HG03575 (cell line): ENCODE results near the gene LRRC23.
A peak's percentile ranks its signal among the peaks of the same experiment; 100 is the strongest.
"Not testable (repeated sequence)": the region's sequence is repeated elsewhere in the genome, so short reads cannot be mapped to it uniquely, and the experiment has no call there.

Experiments
- ATAC-seq: cut with Tn5 transposase; IDR thresholded peaks from one replicate; pipeline ENCODE4 v1.9.1; 2021; ENCODE audit not compliant: unreplicated experiment, insufficient number of reproducible peaks, low FRiP score; ENCODE audit errors: extremely low read depth

Gene LRRC23

DNA sequence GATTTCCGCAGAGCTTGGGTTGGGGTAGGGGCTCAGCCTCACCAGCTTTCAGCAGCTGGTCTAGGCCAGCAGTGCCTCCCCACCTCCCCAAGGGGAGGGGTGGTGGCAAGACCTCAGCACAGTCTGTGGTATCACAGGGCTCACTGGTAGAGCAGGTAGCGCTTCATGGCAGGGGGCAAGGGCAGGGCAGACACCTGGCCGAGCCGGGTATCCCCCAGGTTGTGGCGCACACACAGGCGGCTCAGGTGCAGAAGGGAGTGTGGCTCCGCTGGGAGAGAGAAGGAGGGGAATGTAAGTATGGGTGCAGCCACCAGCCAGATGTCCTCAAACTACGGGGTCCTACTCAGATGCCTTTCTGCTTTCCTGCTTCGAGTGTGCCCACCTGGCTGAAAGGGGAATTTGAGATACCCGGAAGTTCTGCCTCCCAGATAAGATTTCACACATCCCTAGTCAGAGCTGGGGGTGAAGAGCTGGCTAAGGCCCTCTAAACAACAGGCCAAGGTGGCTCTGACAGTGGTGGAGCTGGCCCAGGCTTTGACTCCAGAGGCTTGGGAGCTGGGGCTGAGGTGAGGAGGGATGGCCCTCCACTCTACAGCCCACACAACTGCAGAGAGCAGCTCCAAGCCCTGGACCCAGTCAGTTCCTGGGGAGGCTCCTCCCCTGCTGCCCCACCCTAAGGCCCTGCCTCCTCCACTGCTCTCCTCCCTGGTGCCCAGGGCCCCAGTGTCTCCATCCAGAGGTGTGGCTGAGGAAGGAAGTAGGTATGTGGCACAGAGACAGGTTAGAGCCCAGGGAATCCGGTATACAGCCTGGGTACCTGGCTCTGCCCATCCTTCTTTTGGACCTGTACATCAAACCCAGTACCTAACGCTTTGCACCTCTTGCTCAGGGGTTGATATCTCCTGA, 33.3 kb upstream of the LRRC23 start:
- ATAC-seq = no peak

DNA sequence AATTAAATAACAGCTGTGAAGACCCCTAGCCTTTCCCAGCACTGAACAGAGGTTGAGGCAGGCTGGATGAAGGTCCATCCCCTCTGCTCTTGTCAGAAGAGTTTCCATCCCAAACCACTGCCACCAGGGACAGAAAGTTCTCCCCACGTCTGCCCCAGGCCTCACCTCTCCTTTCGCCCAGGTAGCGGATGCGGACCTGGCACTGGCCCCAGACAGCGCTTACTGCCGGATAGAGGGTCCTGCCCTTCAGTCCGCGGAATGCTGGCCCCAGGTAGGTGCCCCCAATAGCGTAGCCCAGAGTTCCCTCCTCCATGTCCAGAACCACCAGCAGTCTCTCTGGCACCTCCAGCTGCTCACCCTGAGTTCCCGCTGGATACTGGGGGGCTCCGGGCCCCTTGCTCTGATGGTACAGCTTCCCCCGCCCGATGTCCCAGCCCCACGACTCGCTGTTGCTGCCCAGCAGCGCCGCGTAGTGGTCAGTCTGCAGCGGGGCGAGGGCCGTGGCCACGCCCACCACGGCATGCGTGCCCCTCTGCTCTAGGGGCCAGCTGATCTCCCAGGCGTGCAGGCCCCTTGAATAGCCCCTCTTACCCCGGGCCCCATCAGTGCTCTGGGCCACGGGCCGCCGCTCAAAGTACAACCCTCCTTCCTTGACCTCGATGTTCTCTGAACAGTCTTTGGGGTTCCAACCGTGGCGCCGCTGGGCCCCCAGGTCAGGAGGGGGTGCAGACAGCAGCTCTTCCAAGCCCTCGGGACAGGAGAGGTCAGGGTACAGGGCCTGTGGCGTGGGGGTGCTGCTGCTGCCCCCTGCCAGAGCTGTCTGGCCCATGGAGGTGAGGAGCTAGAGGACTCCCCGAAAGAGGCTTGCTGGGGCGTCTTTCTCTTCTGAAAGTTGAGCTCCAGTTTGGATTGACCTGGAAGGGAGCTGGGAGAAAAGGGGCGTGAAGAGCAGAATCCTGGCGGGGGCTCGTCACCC, 32.3 kb upstream of the LRRC23 start:
- no peak for ATAC-seq

DNA sequence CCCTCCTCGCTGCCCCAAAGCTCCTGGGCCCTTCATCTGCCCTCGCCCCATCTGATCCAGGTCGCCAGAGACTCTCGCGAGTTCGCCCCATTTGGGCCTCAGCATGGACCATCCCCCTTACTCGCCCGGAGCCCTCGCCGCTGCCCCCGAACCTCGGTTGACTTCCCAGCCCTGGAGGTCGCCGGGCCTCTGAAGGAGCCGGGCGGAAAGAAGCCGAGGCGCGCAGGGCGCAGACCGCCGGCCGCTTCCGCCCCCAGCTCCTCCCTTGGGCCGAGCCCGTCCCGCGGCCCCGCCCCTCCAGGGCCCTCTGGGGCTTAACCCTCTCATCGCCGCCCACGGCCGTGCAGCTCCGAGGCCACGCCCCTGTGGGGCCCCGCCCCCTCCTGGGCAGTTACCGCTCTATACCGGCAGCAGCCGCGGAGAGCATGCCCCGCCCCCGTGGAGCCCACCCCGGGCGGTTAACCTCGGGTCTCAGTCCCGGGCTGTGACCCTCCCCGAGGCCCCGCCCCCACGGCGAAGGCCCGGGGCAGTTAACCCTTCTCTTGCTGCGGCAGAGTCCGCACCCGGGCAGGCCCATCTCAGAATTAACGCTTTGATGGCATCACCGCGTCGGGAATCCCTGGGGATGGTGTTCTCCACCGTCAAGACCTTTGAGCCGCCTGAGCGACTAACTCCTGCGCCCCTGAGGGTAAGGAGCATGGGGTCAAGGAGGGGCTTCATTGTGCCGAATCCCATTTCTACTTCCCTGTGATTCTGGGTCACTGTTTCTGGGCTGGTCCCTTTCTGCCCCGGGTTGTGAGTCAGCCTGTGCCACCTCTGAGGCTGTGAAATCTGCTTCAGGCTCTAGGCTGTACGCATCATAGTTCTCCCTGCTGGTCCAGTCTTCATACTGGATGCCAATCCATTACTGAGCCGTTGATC, 31.3 kb upstream of the LRRC23 start, which contains the start of gene SPSB2:
SPSB2 (minus strand) TSS at position 210 of the 921 bp plus-strand sequence. CDS start 402 bp downstream, outside the sequence.
- ATAC-seq = no peak

DNA sequence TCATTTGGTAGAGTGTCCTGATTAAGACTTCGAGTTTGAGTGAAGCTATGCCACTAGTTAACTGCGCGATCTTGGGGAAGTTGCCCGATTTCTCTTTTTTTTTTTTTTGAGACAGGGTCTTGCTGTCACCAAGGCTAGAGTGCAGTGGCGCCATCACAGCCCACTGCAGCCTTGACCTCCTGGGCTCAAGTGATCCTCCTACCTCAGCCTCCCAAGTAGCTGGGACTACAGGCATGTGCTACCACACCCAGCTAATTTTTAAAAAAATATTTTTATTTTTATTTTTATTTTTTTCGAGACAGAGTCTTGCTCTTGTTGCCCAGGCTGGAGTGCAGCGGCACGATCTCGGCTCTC, 30.6 kb upstream of the LRRC23 start:
- ATAC-seq = not testable (repeated sequence)

DNA sequence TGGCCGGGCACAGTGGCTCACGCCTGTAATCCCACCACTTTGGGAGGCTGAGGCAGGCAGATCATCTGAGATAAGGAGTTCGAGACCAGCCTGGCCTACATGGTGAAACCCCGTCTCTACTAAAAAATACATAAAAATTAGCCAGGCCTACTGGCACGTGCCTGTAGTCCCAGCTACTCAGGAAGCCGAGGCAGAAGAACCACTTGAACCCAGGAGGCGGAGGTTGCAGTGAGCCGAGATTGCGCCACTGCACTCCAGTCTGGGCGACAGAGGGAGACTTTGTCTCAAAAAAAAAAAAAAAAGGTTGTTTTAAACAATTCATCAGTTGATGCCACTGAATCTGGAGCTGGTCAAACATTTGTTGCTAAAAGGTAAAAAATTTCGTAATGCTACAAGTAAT, 24.8 kb upstream of the LRRC23 start:
- ATAC-seq = not testable (repeated sequence)

DNA sequence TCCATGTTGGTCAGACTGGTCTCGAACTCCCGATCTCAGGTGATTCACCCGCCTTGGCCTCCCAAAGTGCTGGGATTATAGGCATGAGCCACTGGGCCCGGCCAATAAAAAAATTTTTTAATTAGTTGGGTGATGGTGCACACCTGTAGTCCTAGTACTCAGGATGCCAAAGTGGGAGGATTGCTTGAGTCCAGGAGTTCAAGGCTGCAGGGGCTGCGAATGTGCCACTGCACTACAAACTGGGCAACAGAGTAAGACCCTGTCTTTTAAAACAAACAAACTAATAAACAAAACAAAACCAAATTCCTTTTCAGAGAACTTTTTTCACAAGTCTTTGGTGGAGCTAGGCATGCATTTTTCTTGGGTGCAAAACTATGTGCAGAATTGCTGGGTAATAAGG, 21.4 kb upstream of the LRRC23 start:
- ATAC-seq = no peak

DNA sequence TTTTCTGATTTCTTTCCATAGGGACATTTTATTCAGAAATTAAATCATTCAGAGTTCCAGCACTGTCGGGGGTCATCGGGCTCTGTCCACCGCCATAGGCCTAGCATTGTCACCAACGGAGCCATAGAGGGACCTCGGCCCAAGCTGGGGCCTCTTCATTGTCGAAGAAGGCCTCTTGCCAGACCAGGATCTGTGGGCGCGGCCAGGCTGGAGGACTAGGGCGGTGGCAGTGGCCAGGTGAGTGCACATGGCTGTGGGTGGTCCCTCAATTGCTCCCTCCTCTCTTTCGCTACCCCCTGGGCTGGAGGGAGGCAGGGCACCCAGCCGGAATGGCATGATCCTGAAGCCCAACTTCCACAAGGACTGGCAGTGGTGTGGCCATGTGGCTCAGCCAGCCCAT, 20.9 kb upstream of the LRRC23 start:
- no peak for ATAC-seq

DNA sequence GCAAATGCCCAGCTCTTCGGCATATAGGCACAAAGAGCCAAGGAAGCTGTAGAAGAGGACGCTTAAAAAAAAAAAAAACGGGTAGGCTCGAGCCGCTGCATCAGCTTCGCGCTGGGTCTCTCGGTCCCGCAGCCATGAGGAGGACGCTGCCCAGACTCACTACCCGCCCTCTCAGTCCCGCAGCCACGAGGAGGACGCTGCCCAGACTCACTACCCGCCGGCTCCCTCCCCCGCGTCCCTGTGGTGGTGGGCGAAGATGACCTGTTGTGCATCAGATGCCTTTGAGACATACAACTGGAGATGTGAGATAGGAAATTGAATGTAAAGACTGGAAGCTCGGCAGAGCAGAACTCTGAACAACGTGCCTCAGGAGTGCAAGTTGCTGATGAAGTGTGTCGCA, 20.1 kb upstream of the LRRC23 start:
- no peak for ATAC-seq

DNA sequence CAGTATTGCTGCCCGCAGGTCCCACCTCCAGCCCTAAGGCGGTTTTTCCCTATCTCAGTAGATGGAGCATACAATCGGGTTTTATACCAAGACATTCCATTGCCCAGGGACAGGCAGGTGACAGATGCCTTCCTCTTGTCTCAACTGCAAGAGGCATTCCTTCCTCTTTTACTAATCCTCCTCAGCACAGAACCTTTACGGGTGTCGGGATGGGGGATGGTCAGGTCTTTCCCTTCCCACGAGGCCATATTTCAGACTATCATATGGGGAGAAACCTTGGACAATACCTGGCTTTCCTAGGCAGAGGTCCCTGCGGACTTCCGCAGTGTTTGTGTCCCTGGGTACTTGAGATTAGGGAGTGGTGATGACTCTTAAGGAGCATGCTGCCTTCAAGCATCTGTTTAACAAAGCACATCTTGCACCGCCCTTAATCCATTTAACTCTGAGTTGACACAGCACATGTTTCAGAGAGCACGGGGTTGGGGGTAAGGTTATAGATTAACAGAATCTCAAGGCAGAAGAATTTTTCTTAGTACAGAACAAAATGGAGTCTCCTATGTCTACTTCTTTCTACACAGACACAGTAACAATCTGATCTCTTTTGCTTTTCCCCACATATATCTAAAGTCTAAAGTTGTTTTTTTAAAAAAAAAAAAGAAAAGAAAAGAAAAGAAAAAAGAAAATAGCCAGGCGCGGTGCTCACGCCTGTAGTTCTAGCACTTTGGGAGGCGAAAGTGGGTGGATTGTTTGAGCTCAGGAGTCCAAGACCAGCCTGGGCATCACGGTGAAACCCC, 18.2 kb upstream of the LRRC23 start:
- not testable (repeated sequence) for ATAC-seq

DNA sequence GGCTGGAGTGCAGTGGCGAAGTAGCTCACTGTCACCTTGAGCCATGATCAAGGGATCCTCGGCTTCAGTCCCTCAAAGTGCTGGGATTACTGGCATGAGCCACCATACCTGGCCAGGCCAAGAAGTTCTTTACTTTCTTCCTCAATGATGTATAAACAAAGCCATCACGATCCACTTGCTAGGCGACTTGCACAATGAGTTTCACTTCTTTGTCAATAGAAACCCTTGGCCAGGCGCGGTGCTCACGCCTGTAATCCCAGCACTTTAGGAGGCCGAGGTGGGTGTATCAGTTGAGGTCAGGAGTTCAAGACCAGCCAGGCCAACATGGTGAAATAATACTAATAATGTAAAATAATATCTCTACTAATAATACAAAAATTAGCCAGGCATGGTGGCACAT, 17.2 kb upstream of the LRRC23 start:
- no peak for ATAC-seq

DNA sequence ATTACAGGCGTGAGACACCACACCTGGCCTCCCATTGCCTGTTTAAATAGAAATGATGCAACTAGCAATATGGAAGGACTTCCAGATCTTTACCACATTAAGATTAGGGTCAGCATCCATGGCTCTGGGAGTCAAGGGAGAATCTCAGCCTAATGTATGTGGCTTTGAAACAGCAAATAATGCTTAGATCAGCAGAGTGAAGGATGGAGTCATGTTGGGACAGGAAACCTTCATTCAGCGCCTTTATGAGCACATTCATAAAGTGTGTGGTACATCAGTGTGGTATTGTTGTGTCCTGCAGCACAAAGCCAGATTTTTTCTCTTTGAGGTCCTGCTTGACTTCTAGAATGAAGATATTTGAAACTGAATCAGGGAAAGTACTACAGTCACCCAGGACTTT, 16.3 kb upstream of the LRRC23 start:
- no peak for ATAC-seq

DNA sequence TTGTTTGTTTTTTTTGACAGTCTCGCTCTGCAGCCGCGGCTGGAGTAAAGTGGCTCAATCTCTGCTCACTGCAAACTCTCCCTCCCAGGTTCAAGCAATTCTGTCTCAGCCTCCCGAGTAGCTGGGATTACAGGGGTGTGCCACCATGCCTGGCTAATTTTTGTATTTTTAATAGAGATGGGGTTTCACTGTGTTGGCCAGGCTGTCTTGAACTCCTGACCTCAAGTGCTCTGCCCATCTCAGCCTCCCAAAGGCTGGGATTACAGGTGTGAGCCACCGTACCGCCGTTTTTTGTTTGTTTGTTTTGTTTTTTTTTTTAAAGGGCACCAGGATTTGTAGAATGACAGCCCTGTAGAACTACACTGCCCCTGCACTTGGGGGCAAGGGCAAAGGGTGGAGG, 15.8 kb upstream of the LRRC23 start:
- ATAC-seq = not testable (repeated sequence)

DNA sequence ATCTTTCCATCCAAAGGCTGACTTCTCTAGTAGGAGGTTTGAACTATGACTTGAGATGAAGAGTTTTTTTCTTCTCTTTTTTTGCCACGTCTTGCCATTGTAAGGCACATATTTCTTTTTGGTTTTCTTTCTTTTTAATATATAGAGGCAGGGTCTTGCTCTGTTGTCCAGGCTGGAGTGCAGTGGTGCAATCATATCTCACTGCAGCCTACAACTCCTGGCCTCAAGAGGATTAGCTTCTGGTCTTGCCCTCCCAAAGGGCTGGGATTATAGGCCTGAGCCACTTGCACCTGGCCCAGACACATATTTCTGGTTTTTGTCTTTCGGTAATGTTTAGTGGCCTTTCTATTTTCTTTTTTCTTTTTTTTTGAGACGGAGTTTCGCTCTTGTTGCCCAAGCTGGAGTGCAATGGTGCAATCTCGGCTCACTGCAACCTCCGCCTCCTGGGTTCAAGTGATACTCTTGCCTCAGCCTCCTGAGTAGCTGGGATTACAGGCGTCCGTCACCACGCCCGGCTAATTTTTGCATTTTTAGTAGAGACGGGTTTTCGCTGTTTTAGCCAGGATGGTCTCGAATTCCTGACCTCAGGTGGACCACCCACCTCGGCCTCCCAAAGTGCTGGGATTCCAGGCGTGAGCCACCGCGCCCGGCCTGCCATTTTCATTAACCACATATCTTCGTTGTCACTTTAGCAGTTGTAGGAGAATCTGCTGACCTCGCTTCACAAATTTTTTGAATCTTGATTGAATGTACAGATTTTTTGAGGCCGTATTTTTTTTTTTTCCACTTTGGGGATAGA, 14.6 kb upstream of the LRRC23 start:
- not testable (repeated sequence) for ATAC-seq

DNA sequence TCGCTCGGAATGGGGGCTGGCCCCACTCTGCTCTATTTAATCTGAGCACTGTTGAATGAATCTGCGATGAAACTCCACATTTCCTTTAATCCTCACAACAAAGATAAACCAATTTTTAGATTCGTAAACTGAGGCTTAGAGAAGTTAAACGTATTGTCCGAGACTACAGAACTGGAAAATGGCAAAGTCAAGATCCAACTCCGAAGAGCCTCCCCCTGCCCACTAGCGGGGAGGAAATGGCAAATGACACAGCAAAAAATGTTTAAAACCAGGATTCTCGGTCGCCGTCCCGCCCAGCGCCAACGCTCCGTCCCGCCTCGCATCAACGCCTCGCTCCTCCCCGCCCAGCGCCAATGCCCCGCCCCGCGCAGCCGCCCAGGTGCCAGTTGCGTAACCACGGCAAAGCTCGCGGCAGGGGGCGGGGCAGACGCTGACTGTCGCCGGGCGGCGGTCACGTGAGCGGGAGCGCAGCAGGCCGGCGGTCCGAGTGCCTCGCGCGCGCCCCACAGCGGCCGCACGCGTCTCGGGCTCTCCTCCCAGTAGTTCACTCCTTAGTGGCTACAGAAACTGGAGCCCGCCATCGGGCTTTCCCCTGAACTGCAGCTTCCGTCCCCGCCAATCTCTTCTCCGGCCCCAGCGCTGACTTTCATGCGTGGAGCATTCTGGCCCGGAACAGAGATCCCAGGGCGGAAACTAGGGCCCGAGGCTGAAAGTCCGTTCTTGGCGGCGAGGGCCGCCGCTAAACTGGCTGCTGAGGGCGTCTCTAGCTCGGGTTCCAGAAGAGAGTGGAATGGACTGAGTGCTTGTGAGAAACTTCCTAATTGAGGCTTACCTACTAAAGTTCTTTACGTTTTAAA, 13.6 kb upstream of the LRRC23 start:
- peak; percentile 70 for ATAC-seq

DNA sequence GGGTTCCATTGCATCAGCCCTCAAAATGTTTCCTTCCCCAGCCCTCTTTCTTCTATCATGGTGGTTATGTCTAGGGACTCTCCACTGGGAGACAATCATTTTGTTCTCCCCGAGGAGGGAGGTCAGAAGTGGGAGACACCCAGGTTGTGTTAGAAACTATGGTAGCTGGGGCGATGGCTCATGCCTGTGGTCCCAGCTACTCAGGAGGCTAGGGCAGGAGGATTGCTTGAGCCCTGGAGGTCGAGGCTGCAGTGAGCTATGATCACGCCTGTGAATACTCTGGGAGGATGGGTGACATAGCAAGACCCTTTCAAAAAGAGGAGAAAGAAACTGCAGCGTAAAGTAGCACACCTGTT, 13.0 kb upstream of the LRRC23 start:
- ATAC-seq = no peak

DNA sequence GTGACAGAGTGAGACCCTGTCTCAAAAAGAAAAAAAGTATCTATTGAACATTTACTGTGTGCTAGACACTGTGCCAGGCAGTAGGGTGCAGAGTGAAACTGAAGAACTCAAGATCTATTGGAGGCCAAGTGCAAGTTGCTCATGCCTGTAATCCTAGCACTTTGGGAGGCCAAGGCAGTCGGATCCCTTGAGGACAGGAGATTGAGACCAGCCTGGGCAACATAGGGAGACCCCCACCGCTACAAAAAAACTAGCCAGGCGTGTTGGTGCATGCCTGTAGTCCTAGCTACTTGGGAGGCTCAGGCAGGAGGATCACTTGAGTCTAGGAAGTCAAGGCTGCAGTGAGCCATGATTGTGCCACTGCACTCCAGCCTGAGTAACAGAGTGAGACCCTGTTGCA, 11.9 kb upstream of the LRRC23 start:
- ATAC-seq = not testable (repeated sequence)

DNA sequence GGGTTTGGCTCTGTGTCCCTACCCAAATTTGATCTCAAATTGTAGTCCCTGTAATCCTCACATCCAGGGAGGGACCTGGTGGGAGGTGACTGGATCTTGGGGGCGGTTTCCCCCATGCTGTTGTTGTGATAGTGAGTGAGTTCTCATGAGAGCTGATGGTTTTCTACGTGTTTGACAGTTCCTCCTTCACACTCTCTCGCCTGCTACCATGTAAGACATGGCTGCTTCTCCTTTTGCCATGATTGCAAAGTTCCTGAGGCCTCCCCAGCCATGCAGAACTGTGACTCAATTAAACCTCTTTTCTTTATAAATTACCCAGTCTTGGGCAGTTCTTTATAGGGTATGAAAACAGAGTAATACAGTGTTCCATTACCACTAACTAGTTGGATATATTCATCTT, 10.3 kb upstream of the LRRC23 start:
- ATAC-seq = no peak
